HG03135 (cell line): Measurements from ENCODE around the gene TTLL9.

Experiments used
- ATAC-seq: cut with Tn5 transposase; IDR thresholded peaks from one replicate; pipeline ENCODE4 v1.9.1; 2021; ENCODE audit warnings: mild to moderate bottlenecking, moderate library complexity; ENCODE audit not compliant: unreplicated experiment

TTLL9 gene

DNA sequence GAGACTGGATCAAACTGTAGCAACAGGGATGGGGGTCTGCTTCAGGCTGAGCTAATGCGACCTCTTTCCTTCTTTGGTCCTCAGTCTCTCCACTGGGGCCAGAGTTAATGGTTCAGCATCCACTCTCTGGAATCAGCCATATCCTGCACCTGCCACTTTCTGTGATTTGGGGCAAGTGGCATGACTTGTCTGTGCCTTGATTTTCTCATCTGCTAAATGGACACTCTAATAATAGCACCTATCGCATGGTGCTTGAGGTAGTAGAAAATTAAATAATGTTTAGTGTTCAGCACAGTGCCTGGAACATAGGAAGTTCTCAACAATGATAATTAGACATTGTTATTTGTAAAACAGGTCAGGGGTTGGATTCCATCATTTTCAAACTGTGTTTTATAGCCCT lies 103.9 kb downstream of the TTLL9 start:
- no peak for ATAC-seq

DNA sequence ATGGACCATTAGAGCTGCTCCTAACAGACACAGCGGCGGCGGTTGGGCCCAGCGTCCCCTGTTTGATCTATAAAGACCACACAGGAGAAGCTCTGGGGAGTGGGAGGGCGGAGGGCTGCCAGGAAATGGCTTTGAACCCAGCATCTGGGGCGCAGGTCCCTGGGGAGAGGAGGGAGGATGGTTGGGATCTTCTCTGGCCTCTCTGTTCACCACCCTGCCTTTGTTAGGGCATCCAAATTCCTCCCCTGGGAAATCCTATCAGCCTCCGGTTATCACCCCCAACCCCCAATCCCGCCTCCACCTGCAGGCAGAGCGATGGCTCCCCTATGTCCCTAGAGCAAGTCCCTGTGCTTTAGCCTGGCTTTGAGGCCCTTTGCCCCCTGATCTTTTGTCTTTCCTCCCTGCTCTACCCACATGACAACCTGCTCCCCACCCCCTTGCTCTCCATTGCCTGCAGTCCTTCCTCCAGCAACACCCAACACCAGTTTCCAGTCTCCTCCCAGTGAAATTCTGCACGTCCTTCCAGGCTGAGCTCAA lies 104.6 kb downstream of the TTLL9 start:
- ATAC-seq: no peak

DNA sequence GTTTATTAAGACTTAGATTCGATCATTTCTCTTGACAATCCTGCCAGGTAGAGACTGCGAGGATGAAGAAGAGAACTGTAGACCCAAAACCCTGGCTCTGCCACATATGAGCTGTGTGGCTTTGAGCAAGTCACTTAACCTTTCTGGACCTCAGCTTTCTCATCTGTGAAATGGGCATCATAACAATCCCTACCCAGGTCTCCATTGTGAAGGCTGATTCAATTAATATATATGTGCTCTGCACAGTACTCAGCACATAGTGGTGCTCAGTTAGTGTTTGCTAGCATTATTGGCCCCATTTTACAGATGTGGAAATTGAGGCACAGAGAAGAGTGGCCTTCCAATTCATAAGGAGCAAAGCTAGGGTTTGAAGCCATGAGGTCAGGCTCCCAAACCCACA lies 105.4 kb downstream of the TTLL9 start:
- no peak for ATAC-seq

DNA sequence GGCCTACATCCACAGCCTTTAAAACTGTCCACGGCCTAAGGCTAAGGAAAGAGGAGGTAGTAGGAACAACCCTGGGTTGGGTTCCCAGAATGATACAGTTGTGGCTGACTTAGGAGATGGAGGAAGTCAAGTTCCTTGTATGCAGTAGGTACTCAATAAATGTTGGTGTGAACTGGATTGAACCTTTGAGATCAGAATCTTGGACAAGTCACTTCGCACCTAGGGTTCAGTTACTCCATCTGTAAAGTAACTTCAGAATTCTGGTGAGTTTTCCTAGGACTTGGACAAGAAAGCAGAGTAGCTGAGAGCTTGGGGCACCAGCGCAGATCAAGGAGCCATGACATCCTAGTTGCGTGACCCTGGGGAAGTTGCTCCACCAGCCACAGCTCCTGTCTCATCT lies 106.6 kb downstream of the TTLL9 start:
- no peak for ATAC-seq

DNA sequence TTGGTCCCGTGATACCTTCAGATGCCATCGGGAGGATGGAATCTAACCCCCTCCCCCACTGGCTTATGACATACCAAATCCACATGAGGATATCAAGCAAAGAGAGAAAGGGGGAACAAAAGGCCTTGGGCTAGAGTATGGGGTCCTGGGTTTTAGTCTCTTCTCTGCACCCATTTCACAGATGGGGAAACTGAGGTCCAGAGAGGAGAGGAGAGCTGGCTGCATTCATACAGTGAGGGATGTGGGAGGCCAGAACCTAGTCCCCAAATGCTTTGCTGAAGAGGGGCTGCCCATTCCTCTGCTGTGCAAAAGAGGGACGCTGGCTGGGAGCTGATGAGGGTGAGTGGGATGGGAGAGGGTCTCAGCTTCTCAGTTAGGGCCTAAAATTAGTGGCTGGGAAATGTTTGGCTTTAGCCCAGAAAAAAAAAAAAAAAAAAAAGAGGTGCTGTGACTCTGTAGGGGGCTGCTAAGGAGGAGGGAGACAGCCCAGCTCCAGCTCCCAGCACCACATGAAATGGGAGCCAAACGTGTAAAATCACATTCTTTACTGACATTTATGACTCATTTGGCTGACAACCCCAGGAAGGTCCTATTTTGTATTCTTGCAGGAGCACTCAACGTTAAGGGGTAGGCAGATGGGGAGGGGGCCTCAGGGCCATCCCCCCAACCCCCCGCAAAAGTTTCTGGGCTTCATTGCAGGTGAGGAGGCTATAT lies 109.4 kb downstream of the TTLL9 start:
- ATAC-seq: no peak

DNA sequence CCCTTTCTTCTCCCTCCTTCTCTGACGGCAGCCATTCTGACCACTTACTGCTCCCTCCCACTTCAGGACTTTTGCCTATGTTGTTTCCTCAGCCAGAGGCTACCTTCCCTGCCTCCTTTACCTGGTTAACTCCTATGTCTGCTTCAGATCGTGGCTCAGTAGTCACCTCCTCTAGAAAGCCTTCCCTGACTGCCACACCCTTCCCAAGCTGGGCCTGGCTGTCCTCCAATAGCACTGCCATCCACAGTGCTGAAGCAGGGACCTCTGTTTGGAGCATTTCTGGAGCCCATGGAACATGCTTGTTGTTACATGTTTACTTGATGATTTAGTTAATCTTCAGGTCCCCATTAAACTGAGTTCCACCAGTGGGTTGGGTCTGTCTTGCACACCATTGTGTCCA lies 111.3 kb downstream of the TTLL9 start:
- no peak for ATAC-seq

DNA sequence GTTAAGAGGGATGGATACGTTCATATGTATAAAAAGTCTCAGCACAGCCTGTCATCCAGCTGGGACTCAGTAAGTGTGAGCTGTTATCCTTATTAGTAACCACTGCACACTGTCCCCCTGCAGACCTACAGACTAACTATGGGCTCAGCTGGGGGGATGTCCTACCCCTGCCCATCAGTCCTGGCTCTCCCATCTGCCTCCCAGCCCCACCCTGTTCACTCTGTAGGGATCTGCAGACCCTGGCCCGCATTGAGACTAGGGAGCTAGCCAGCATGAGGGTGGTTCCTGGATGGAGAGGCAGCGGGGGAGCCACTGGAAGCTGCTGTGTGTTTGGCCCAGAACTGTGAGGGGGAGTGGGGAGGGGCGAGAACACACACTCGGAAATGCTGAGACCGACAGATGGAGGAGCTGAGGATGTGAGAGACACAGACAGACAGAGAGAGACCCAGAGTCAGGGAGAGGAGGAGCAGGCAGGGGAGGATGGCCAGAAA lies 114.6 kb downstream of the TTLL9 start:
- no peak for ATAC-seq

DNA sequence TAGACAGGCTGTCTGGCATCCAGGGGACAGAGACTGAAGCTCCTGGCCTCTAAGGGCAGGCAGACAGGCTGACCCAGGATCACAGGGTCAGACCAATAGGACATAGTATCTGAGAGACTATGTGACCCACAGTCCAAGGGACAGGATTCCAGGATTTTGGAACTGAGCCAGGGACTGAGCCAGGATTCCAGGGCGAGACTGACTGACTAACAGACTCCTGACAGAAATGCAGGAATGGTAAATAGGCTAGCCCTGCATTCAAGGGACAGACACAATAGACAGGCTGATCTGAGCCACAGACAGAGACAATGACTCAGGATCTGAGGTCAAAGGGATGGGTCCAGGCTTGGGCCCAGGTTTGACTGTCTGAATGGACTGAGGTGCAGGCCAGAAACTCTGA lies 117.3 kb downstream of the TTLL9 start:
- ATAC-seq: no peak

DNA sequence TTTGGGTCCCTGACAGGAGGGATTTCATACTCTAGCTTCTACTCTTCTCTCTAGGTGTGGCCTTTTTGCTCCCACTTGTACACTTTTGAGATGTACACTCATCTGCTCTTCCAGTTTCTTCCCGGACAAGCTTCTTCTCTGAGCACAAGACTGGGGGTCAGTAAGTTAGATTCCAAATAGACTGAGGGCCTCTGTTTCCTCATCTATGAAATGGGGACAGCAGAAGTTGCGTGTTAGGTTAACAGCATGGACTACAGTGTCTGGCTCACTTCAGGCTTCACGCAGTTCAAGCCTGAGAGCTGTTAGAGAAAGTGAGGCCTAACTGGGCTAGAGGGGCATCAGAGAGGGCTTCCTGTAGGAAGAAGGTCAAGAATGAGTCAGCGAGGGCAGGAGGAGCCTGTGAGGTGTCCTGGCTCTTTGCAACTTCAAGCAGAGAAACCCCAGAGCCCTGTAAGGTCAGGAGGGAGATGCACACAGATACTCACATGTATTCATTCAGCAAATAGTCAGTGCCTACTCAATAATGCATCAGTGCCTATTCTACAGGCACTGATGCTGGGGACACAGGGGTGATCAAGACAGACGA lies 118.1 kb downstream of the TTLL9 start:
- ATAC-seq: no peak

DNA sequence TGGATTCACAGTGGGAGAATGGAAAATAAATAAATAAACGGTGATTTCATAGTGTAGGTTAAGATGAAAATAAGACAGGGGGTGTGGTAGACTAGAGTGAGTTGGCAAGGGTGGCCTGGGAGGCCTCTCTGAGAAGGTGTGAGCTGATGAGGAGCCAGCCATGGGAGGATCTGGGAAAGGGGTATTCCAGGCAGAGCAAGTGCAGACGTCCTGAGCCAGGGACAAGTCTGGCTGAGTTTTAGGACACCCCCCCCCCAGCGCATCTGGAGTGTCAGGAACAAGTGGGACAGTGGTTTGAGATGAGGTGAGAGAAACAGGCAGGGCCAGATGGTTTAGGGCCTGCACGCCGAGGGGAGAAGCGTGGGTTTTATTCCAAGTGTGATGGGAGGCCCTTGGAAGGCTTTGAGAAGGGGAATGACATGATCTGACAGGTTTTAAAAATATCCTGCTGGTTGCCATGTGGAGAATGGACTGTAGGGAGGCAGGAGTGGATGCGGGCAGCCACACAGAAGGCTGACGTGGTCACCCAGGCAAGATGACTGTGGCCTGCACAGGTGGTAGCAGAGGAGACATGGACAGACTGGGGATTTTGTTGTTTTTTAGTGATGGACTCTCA lies 118.7 kb downstream of the TTLL9 start:
- ATAC-seq: no peak

DNA sequence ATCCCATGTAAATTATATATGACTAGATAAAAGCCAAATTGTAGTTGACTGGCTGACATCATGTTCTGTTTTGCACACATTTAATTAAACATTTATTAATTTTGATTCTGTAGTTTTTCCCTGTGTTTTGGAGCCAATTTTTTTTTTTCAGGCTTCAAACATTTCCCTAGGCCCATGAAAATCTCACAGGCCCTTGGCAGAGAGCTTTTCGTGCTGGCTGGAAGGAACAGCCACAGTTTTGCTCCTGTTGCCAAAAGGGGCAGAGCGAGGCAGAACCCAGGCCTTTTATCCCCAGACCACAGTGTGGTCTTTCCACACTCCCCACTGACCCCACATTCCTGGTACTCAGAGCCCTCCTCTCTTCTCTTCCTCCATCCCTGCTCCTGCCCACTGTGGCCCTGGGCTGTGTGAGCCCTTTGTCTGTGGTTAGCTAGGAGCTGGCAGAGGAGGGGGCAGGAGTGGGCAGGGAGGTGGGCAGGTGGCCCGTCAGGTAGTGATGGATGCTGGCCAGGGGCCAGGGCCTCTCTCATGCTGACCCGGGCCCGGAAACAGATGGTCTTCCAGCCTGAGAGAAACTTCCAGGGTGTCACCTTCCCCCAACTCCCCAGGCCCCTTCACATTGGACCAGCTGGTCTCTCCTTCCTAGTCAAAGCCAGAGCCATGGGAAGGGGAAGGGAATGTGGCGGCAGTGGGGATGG lies 120.4 kb downstream of the TTLL9 start:
- no peak for ATAC-seq

DNA sequence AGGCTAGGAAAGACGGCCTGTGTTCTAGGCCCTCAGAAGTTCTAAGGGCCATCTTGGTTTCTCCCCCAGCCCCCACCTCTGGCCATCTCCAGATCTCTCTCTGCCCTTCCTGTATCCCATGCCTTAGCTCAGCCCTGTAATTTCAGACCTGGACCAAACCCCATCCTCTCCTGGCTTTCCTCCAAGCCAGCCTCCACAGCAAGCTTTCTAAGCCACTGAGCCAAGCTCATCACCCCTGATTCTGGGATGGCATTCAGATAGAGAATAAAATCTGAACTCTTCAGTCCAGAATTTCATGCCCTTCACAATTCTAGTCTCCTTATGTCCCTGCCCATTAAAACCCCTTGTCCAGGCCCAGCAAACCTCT lies 120.9 kb downstream of the TTLL9 start:
- ATAC-seq: no peak

DNA sequence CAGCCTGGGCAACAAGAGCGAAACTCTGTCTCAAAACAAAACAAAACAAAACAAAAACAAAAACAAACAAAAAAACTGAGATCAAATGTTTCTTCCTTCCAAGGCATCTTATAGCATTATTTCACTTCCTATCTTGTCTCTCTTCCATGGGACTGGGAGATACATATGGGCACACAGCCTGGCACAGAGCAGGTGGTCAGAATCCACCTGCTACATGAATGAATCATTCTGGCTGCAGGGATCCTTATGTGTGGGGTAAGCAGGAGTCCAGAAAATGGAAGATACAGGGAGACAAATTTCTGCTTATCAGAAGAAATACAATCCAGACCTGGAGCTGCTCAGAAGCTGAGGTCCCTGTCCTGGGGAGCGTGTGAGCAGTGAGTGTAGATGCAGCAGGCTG lies 121.7 kb downstream of the TTLL9 start:
- no peak for ATAC-seq
